ENCODE measurements around the gene RARA.
"Not testable (repeated sequence)": the region's sequence is repeated elsewhere in the genome, so short reads cannot be mapped to it uniquely, and the experiment has no call there.

The RARA gene

DNA sequence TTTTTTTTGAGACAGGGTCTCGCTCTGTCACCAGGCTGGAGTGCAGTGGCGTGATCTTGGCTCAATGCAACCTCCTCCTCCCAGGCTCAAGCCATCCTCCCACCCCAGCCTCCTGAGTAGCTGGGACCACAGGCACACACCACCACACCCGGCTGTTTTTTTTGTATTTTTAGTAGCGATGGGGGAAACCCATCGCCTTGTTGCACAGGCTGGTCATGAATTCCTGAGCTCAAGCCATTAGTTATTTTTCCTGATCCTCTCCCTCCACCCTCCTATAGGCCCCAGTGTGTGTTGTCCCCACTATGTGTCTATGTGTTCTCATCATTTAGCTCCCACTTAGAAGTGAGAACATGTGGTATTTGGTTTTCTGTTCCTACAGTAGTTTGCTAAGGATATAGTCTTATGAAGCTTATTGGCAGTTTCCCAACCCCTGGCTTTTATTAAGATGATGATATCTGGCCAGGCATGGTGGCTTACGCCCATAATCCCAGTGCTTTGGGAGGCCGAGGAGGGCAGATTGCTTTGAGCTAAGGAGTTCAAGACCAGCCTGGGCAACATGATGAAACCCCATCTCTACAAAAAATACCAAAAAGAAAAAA is 9.7 kb upstream of the RARA start:
- not testable (repeated sequence) for DNase-seq

DNA sequence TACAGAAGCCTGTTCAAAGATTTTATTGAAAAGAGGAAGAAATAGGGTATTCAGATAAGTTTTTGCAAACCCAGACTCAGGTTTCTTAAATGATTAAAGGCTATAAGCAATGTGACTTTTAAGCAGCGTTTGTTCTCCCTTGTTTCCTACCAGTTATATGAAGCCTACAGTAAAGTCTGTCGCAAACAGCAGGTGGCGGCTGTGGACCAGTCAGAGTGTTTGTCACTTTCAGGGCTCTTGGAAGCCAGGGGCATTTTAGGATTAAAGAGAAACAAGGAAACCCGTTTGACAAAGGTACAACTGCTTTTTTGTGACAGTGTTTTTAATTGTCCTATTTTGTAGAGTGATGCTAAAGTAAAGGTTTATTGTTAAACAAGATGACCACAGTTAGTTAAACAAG is 7.7 kb upstream of the RARA start:
- no peak for DNase-seq

DNA sequence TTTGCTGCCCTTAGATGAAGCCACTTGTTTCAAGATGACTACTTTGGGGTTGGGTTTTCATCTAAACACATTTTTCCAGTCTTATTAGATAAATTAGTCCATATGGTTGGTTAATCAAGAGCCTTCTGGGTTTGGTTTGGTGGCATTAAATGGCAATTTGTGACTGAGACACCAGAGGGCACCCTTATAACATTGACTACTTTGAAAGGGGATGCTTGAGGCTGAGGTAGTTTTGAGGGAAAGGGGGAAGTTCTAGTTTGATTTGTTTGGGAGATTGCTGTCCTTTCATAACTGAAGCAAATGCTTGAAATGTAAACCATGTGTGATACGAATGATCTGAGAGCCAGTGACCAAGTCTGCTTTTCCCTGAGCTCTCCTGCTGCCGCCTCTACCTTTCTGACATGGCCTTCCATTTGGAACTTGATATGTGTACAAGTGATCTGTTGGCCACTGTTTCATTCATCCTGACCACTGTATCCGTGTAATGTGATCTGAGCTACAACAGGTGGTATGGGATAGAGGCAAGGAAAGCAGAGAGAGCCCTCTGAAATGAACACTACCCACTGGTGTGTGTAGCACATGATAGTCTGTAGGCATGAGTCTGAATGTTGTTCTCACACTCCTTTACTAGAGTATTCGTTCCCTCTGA is 5.8 kb upstream of the RARA start:
- no peak for DNase-seq

DNA sequence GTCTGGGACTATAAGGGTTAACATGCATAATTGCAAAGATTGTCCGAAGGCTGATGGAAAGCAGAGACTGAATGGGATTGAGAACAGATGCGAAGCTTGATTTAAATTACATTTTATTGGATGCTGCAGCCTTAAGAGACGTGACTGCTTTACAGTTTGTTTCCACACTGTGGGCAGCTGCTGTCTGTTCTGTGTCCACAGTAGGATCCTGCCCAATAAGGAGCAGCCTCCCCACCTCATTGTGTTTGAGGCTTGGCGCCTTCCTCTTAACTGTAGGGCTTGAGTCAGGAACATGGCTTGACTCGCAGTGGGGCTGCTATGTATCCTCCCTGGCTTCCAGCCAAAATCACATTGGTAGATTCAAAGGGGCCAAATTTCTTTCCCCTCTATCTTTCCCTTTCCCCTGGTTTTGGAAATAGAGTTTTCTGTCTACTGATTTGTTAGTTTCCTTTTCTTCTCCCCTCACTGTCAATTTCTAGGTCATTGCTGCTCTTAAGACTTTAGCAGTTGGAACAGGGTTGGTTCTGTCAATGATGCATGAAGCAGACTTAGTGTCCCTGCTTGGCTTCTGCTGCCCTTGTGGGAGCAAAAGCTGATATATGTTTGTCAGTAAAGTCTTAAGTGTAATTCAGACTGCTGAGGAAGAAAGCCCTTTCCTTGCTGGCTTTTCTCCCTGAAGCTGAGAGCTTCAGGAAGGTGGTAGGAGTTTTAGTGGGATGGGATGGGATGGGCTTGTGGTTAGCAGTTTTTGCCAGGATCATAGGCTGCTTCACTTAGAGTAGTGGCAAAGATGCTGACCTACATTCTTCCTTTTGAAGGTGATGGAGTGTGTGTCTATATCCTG is 5.0 kb upstream of the RARA start:
- no peak for DNase-seq

DNA sequence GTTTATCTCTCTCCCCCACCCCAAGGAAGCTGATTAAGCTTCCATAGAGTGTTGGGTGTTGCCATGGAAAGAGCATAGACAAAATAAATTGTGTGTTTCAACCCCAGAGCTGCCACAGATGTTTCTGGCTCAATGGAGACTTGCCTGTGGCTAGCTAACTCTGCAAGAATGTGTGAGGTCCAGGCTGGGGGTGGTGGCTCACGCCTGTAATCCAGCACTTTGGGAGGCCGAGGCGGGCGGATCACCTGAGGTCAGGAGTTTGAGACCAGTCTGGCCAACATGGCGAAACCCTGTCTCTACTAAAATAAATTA is 4.5 kb upstream of the RARA start:
- DNase-seq, result not testable (repeated sequence)

DNA sequence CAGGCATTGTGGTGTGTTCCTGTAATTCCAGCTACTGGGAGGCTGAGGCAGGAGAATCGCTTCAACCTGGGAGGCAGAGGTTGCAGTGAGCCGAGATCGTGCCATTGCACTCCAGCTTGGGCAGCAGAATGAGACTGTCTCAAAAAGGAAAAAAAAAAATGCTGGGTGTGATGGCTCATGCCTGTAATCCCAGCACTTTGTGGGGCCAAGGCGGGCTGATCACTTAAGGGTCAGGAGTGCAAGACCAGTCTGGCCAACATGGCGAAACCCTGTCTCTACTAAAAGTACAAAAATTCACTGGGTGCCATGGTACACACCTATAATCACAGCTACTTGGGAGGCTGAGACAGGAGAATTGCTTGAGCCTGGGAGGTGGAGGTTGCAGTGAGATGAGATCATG is 4.1 kb upstream of the RARA start:
- not testable (repeated sequence) for DNase-seq

DNA sequence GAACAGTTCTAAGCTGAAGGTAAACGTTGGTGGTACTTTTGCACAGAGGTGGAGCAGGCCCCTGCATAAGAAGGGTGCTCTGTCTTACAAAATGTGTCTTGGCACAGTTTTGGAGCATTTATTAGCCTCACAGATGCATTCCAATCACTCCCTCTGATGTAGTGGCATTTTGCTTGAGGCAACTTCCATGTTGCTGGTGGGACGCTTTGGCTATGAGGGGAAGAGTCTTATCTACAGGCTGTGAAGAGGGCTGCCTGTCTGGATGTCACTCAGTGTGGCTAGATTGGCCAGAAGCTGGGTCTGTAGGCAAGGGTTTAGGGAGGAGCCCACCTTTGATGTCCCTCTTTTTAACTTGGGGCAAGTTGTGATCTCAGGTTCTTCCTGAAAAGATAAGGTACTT is 2.6 kb upstream of the RARA start:
- DNase-seq, result no peak

DNA sequence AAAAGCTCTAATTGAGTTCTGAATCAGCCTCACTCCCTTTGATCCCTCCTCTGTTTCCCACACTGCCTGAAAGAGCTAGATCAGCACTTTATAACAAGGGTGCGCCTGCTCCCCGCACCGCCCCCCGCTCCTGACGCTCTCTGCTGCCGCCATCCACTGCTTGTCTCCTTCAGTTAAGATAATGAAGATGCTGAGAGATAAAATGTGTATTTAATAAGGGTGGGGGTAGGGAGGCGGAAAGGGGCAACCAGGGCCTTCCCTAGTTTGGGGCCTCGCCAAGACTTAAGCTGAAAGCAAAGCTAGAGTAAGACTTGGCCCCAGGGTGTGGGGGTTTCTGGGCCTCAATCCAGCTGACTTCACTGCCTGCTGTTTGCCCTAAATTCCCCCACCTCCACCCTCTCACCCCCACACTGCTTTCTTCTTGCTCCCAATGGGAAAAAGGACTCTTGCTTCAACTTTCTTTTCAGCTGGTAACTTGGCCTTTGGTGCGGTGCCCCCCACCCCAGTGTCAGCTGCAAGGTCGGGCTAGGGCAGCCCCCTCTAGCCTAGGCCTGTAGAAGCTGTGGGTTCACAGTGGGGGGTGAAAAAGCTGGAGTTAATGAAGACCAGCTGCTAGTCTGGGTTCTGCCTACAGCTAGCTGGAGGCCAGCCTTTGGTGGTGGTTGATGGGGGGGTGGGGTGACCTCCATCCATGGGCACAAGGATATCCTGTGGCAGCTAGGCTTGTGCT is 1.8 kb upstream of the RARA start:
- DNase-seq, result no peak

DNA sequence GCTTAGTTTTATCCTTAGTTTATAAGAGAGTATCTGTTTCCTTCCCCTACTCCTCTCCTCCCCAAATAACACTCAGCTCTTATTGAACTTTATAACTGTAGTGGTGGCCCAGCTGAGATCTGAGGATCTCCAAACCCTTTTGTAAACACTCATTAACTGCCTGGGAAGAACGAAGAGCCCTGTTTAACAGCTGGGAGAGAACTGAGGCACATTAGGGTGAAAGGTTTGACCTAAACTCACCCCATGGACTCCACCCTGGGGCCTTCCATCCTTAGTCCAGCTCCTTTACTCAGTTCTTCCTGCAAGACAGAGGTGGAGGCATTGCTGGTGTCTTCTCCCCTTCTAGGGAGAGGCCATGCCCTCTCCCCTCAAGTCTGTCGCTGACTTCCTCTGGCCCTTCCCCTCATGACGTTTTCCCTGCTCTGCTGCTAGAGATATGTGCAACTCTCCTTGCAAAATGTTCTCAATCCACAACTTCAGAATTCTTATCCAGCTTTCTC is 1.2 kb upstream of the RARA start:
- no peak for DNase-seq

DNA sequence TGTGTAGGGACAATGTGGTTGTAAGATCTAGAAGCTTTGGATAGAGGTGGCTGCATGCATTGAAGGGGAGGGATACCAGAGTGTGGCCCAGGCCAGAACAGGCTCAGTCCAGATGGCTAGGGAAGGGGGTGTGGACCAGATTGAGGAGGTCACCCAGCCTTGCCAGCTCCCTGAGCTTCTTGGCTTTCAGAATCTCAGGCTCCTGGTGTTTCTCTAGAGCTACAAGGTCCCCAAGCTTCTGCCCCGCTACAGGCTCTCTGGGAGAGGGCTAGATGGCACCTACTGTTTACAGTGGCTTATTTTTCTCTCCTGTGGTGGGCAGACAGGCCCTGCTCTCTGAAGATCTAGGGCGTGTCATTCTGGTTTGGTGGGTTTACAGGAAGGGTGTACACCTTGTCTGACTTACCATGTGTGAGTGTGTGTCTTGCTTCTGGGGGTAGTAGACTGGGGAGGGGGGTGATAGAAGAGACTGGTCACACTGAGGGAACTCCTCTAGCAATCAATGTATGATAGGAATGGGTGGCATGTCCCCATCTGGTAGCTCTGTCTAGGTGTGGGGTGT is 1.1 kb downstream of the RARA start:
- no peak for DNase-seq

DNA sequence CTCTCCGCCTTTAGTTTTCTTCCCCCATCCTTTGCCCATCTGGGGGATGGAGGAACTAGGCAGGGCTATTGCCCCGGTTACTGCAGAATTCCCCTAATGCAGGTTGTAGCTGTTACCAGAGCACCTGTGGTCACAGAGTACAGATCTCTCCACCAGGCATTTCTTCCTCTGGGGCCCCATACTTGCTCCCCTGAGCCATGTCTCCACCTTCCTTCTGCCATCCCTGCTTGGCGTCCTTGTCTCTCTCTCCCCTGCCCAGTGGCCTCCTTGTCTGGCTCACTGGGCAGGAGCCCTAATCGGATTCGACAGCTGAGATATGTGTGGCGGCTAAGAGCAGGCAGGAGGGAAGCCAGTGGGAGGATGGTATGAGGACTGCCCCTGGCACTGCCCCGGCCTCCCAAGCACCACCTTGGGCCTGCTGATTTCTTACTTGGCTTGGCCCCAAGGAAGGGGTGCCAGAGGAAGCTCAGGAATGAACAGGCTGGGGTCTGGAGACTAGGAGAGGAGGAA is 2.0 kb downstream of the RARA start:
- no peak for DNase-seq

DNA sequence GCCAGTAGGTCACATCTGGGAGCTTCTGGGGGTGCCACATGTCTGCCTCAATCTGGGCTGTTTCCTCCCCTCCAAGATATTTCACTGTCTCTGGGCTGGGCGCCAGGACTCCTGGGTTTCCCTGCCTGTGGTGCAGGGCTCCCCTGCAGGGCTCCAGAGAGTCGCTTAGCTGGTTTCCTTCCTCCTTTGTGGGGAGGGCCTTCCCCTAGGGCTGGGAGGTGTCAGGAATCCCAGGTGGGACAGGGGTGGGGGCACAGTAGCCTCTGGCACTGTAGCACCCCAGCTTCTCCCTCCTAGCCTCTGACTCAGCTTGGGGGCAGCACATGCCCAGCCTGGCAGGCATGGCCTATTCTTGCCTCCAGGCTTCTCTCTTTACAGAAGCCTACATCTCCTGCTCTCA is 2.6 kb downstream of the RARA start:
- DNase-seq, result no peak

DNA sequence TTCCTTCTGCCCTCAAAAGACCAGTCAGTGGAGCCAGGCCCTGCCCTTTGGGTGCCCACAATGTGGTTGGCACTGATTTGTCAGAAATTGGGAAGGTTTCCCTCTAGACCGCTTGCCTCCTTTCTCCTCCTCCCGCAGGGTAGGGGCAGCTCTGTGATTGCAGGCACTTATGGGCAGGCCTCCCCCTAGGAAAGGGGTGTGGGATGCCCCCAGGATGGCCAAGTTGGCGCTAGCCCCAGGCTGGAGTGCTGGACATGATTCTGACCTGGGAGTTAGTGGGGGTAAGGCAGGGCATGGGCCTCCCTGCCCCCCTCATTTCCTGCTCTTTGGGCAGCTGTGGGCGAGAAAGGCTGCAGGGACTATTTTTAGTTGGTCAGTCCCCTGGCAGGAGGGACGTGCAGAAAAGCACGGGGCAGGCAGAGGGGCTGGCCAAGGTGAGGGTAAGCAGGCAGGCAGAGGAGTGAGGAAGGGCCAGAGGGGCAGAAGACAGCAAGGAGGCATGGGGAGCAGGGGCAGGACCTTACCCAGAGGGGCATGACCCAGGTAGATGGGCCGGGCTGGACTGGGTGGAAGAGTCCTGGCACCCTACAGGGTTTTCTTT is 3.3 kb downstream of the RARA start:
- DNase-seq, result peak; percentile 26

DNA sequence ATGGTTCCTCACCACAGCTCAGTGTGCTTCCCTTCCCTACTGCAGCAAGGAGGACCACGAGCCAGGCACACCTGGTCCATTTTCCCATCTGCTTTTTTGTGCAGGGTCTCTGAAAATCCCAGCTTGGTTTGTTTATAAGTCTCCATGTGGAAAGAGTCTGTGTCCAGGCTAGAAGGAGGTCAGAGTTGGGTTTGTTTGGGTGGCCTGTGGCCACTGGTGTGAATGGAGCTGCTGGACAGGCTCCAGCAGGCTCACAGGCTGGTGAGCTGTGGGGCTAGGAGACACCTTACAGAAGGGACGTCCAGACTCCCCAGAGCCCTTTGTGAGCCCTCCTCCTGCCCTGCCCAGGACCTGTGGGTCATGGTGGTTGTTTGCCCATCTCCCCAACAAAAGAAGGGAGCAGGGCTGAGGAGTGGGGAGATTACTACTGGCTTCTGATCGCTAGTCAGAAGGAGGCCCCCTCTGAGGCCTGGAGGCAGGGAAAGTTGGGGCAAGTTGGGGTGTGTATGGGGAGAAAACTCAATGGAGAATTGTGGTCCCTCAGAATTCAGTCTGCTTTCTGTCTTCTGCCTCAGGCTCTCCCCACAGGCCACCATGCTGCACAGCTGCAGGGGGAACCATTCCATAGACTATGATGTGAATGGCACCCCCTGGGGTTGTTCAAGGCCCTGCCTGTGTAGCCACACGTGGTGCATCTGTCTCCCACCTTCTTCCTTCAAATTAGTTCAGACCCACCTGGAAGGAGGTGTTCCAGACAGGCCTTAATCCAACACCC is 4.1 kb downstream of the RARA start:
- DNase-seq, result no peak

DNA sequence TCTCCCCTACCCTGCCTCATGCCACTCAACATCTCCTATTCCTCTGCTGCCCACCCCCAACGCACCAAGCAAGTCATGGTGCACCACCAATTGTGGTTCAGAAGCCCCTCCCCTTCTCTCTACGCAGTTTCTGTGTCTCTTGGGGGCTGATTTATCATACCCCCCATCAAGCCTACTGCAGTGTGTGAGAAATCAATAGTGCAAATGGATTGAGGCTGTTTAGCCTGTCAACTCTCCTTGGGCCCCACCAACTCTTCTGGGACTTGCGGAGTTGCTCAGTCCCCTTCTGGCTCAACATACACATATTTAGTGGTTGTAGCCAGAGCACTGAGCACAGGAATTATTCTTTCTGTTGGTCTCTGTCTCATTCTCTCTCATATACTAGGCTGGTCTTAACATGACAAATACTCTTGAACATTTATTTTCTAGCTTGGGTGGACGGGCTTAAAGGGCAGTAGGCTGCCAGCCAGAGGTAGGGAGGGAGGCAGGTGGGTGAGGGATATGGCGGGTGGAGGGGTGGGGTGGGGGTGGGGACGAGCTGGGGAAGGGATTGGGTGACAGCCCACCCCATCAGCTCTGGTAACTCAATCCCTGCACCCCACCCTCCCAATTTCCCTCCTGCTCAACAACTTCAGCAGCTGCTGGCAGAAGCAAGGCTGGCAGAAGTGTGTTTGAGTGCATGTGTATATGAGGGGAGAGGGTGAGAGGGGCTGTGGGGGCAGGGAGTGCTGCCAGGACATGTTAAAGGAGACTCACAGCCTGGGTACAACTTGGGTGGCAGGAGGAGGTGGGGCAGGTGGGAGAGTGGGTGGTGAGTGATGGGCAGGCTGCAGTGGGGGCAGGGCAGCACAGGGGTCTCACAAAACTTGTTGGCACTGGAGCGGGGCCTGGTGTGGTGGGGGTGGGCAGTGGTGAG is 4.9 kb downstream of the RARA start:
- DNase-seq, result no peak

DNA sequence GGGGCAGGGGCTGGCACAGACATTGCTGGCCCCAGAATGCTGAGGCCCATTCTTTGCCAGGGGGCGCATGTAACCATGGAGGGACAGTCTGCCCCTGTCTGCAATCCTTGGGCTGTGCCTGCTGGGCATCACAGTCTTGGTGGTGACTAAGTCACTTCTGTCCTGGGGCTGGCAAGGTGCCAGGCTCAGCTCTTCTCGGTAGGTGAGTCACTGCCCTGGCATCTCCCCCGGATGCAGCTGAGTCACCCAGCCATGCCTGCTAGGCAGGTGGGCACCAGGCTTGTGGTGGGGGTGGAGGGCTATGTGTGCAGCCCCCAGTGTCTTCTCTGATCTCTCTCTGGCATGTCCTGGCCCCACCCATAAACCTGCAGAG is 5.6 kb downstream of the RARA start:
- peak; percentile 85 for DNase-seq

DNA sequence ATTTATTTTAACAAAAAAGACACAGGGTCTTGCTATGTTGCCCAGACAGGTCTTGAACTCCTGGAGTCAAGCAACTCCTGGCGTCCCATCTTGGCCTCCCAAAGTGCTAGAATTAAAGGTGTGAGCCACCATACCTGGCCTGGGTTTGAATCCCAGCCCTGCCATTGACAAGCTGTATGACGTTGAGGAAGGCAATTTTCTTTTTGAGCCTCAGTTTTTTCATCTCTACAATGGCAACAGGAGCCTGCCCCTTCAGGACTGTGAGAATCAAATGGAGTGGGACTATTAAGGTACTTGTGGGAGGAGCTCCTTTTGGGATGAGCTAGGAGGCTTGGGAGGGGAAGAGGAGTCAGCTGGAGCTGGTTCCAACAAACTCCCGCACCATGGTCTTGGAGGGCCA is 6.2 kb downstream of the RARA start:
- no peak for DNase-seq

DNA sequence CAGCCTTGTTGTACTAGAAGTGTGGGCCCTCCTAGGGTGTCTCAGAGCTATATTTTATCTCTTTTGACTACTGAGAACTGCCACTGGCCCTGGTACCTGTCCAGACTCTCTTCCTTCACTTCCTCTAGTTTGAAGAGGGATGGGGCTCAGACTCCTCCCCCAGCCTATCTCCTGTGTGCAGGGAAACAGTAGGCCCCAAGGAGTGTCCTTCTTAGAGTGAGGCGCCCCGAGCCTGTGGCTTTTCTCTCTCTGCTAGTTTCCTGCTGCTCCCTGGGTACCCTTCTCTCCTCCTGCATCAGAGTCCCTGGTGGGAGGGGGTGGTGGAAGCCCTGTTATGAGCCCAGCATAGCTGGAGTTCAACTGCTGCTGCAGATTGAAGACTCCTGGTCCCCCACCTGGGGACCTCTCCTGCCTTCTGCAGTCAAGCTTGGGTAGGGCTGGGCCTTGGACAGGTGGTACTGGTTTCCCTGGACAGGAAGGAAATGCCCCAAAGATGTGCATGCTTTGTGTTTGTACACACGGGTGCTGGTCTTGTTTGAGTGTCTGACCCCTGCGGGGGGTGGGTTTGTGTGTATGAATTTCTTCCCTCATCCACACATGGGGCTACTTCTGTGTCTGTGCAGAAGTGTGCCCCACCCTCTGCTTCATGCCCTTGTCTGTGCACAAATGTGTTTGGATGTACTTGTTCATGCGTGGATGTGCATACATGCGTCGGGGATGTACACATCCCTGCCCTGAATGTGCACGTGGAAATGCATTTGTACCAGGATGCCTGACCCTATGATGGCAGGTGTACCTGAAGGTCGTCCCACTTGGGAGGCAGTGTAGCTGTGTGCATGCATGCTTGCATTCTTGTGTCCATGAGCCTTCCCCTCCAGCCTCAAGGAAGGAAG is 6.9 kb downstream of the RARA start:
- DNase-seq, result no peak

DNA sequence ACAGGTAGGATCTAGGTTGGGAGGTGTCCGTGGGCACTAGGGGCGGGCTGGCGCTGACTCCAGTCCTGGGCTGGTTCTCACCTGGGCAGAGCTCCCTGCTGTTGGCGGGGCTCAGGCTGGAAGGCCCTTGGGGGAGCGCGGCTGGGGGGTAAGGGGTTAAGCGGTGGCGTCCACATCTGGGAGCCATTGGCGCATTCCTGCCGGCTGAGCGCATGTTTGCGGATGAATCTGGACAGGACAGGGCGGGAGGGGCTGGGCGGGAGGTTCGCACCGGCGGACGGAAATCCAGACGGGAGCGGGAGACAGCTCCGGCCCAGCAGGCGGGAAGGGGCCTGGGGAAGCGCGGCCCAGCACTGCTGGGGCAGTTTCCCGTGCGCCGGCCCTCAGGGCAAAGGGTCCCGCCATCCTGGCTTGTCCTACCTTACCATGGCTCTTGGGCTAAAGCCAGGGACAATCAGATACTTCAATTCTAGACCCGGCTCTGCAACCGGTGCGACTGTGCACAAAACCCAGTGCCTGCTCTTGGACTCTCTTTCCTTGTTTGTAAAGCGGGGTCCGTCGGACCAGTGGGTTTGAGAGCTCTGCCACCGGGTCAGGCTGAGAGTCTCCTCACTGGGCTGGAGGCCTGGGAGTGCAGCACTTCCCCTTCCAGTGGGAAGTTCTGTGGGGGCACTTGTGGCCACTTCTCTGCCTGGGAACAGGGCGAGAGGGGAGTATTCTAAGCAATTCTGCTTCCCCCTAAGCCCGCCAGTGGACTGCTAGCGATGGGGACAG is 7.8 kb downstream of the RARA start:
- no peak for DNase-seq
